Chondrocyte (in vitro differentiated cells): Measurements from ENCODE around the gene SVBP. TPM values are rescaled to one million over a fixed set of nuclear protein-coding genes. Genes with fewer than 3 reads are reported as not detected.

Experiments
- DNase-seq: peaks from one replicate; pipeline ENCODE4 v3.0.0; 2021; ENCODE audit warnings: mixed read lengths, low spot score
- H3K27ac Mint-ChIP-seq: one replicate; pipeline ENCODE4 v1.8.0; 2021; ENCODE audit warnings: mild to moderate bottlenecking, moderate library complexity, mixed read lengths; ENCODE audit not compliant: unreplicated experiment
- H3K27me3 Mint-ChIP-seq: 2 replicates; pipeline ENCODE4 v1.8.0; 2021; ENCODE audit warnings: low read depth, mixed read lengths
- H3K36me3 Mint-ChIP-seq: 2 replicates; pipeline ENCODE4 v1.8.0; 2021; ENCODE audit warnings: low read depth, mixed read lengths
- H3K4me1 Mint-ChIP-seq: 2 replicates; pipeline ENCODE4 v1.8.0; 2021; ENCODE audit warnings: low read depth, mild to moderate bottlenecking, mixed read lengths
- H3K4me3 Mint-ChIP-seq: one replicate; pipeline ENCODE4 v1.8.0; 2021; ENCODE audit warnings: mild to moderate bottlenecking, moderate library complexity, mixed read lengths; ENCODE audit not compliant: unreplicated experiment
- H3K9me3 Mint-ChIP-seq: 2 replicates; pipeline ENCODE4 v1.8.0; 2021; ENCODE audit warnings: low read depth, mixed read lengths
- CTCF ChIP-seq: fragments of 200-600 bp; sonication (generic); IDR thresholded peaks from 2 replicates; pipeline ENCODE4 v1.5.0; 2021; ENCODE audit warnings: antibody characterized with exemption, mild to moderate bottlenecking, moderate library complexity
- total RNA-seq: library from RNA; stranded (reverse); gene quantifications from 3 replicates; pipeline ENCODE4 v1.2.1, GENCODE V29; 2021

SVBP gene
- total RNA-seq, 1 donor from 2014 or later, result 21.0 TPM

GRCh38 chr1:42832641-42833240, 15.5 kb upstream of the SVBP start:
- no peaks in the 10 kb centered on the region for H3K27me3 Mint-ChIP-seq
- no peak overlapping the region for H3K27ac Mint-ChIP-seq
- no peak for DNase-seq
- no peak for TF ChIP-seq CTCF
- peaks cover 22% of the 10 kb centered on the region for H3K36me3 Mint-ChIP-seq
- no peak overlapping the region for H3K4me3 Mint-ChIP-seq
- no peaks in the 10 kb centered on the region for H3K9me3 Mint-ChIP-seq
- H3K4me1 Mint-ChIP-seq, result no peaks in the 10 kb centered on the region

GRCh38 chr1:42831273-42831672, 14.1 kb upstream of the SVBP start:
- Mint-ChIP-seq H3K27me3 (no peaks in the 10 kb centered on the region), H3K27ac (no peak overlapping the region), H3K9me3 (no peaks in the 10 kb centered on the region), H3K4me1 (no peaks in the 10 kb centered on the region), H3K36me3 (peaks cover 21% of the 10 kb centered on the region), H3K4me3 (no peak overlapping the region)
- DNase-seq, result no peak
- TF ChIP-seq CTCF, result no peak

- TF ChIP-seq CTCF, result no peak
- H3K4me1 Mint-ChIP-seq, result no peaks in the 10 kb centered on the region
Measured at GRCh38 chr1:42830631-42831030, 13.4 kb upstream of the SVBP start.

GRCh38 chr1:42825036-42825851, 8.0 kb upstream of the SVBP start:
- no peak overlapping the region for H3K27ac Mint-ChIP-seq

More at GRCh38 chr1:42830631-42831030, 13.4 kb upstream of the SVBP start:
- DNase-seq, result no peak
- no peaks in the 10 kb centered on the region for H3K9me3 Mint-ChIP-seq
- H3K4me3 Mint-ChIP-seq, result no peak overlapping the region
- peaks cover 19% of the 10 kb centered on the region for H3K36me3 Mint-ChIP-seq
- no peak overlapping the region for H3K27ac Mint-ChIP-seq
- H3K27me3 Mint-ChIP-seq, result no peaks in the 10 kb centered on the region

More at GRCh38 chr1:42825036-42825851, 8.0 kb upstream of the SVBP start:
- no peak for DNase-seq
- TF ChIP-seq CTCF, result no peak
- Mint-ChIP-seq H3K36me3 (peaks cover 4% of the 10 kb centered on the region), H3K9me3 (no peaks in the 10 kb centered on the region), H3K4me3 (no peak overlapping the region), H3K27me3 (no peaks in the 10 kb centered on the region), H3K4me1 (peaks cover 20% of the 10 kb centered on the region)
